Measurements from ENCODE around the gene RNF32. TPM values are rescaled to one million over a fixed set of nuclear protein-coding genes. Genes with fewer than 3 reads are reported as not detected.

RNF32 gene
- total RNA-seq, 2 donors from 2014 or later, result 0.56 to 0.76 TPM

- intact Hi-C loops (cut with DNase I), result no loop called here
- ATAC-seq, result peak in 1 of 2 donors; percentile 50
Observed at GRCh38 chr7:156703209-156703608, 62.6 kb downstream of the RNF32 start.

GRCh38 chr7:156703773-156704482, 63.4 kb downstream of the RNF32 start:
- no peak for DNase-seq
- intact Hi-C loops (cut with DNase I), result no loop called here
- ATAC-seq, result no peak

More at GRCh38 chr7:156703209-156703608, 62.6 kb downstream of the RNF32 start:
- DNase-seq, result no peak

GRCh38 chr7:156722043-156722826, 81.7 kb downstream of the RNF32 start:
- ATAC-seq (no peak), DNase-seq (no peak)
- intact Hi-C loops (cut with DNase I), result no loop called here

GRCh38 chr7:156725073-156725472, 84.5 kb downstream of the RNF32 start:
- ATAC-seq (peak in 1 of 2 donors; percentile 46), DNase-seq (no peak)
- intact Hi-C loops (cut with DNase I), result no loop called here

GRCh38 chr7:156725936-156726335, 85.4 kb downstream of the RNF32 start:
- ATAC-seq (no peak), DNase-seq (no peak)
- intact Hi-C loops (cut with DNase I), result no loop called here

Data from left cardiac atrium (tissue), 4 donors.